SK-N-SH treated with all-trans-retinoic acid at 6 μM for 48 hours (cell line): ENCODE data around the gene METTL22.

ENCODE experiments used
- GLIS3 ChIP-seq: fragments of 250-450 bp; sonication (Bioruptor Pico); IDR thresholded peaks from 2 replicates; pipeline ENCODE4 v1.5.0; 2020; ENCODE audit warnings: mild to moderate bottlenecking, moderate library complexity
- OSR1 ChIP-seq: fragments of 250-450 bp; sonication (Bioruptor Pico); IDR thresholded peaks from 2 replicates; pipeline ENCODE4 v1.8.0; 2022; ENCODE audit warnings: moderate library complexity, mild to moderate bottlenecking, inconsistent platforms
- PPARA ChIP-seq: fragments of 250-450 bp; sonication (Bioruptor Pico); IDR thresholded peaks from 2 replicates; pipeline ENCODE4 v1.5.0; 2020; ENCODE audit warnings: mild to moderate bottlenecking, borderline replicate concordance
- RARB ChIP-seq: fragments of 250-450 bp; sonication (Bioruptor Pico); IDR thresholded peaks from 2 replicates; pipeline ENCODE4 v1.8.0; 2021; ENCODE audit warnings: mild to moderate bottlenecking, moderate library complexity
- TF ChIP-seq, protein P1 (sequence below): fragments of 250-450 bp; sonication (Bioruptor Pico); IDR thresholded peaks from 2 replicates; pipeline ENCODE4 v1.8.0; 2020; ENCODE audit warnings: mild to moderate bottlenecking, moderate library complexity, borderline replicate concordance

GRCh38 chr16:8663192-8664089 lies 41.9 kb downstream of the METTL22 start:
- TF ChIP-seq PPARA (CRISPR knock-in tag) (no peak), OSR1 (CRISPR knock-in tag) (no peak), RARB (no peak), GLIS3 (CRISPR knock-in tag) (no peak)
- TF ChIP-seq, protein P1, sequence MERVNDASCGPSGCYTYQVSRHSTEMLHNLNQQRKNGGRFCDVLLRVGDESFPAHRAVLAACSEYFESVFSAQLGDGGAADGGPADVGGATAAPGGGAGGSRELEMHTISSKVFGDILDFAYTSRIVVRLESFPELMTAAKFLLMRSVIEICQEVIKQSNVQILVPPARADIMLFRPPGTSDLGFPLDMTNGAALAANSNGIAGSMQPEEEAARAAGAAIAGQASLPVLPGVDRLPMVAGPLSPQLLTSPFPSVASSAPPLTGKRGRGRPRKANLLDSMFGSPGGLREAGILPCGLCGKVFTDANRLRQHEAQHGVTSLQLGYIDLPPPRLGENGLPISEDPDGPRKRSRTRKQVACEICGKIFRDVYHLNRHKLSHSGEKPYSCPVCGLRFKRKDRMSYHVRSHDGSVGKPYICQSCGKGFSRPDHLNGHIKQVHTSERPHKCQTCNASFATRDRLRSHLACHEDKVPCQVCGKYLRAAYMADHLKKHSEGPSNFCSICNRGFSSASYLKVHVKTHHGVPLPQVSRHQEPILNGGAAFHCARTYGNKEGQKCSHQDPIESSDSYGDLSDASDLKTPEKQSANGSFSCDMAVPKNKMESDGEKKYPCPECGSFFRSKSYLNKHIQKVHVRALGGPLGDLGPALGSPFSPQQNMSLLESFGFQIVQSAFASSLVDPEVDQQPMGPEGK (CRISPR knock-in tag), result no peak
